Stomach smooth muscle (tissue), 2 donors: ENCODE results near the gene KIF26B.

ENCODE experiments used
- H3K27ac ChIP-seq: one replicate; pipeline ENCODE4 v1.7.0; 2013; ENCODE audit warnings: mild to moderate bottlenecking, low read length, inconsistent platforms
- H3K27me3 ChIP-seq, 2 donors: one replicate each; pipeline ENCODE4 v1.7.0; 2013; ENCODE audit warnings: low read length in 2 of 2; ENCODE audit not compliant: insufficient read depth in 2 of 2, control insufficient read depth in 1 of 2
- H3K36me3 ChIP-seq, 2 donors: one replicate each; pipeline ENCODE4 v1.7.0; 2013; ENCODE audit warnings: low read length in 2 of 2; ENCODE audit not compliant: control insufficient read depth in 2 of 2, insufficient read depth in 2 of 2
- H3K4me1 ChIP-seq: one replicate; pipeline ENCODE4 v1.7.0; 2013; ENCODE audit warnings: low read length; ENCODE audit not compliant: control insufficient read depth, insufficient read depth
- H3K4me3 ChIP-seq, 2 donors: one replicate each; pipeline ENCODE4 v1.7.0; 2013; ENCODE audit warnings: low read length in 2 of 2
- H3K9ac ChIP-seq, 2 donors: one replicate each; pipeline ENCODE4 v1.7.0; 2013; ENCODE audit warnings: low read length in 2 of 2, mild to moderate bottlenecking in 1 of 2
- H3K9me3 ChIP-seq, 2 donors: one replicate each; pipeline ENCODE4 v1.7.0; 2013; ENCODE audit warnings: low read length in 2 of 2; ENCODE audit not compliant: control insufficient read depth in 2 of 2
- donor health status: healthy.
- donor health status: Pancreatic carcinoma.

KIF26B gene

GRCh38 chr1:245370905-245371581 is 216.3 kb downstream of the KIF26B start:
- Histone ChIP-seq H3K9me3 (no peaks in the 10 kb centered on the region), H3K4me3 (no peak overlapping the region), H3K36me3 (no peaks in the 10 kb centered on the region), H3K9ac (no peak overlapping the region), H3K4me1 (no peaks in the 10 kb centered on the region), H3K27me3 (no peaks in the 10 kb centered on the region), H3K27ac (no peak overlapping the region)

DNA sequence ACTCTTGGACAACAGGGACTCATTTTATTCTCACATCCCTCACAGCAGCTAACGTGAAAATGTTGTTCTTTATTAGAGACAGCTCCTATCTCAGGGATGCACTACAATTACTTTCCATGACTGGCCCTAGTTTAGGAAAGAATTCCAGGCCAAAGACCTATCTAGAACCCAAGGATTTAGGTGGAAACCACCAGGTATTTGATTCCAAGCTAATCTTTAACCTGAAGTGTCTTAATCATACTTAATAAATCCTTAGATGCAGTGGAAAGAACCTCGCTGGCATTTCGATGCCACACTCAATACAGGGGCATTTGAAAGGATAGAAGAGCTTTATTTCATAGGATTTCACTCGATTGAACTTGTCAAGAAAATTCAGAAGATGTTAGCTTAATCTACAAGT is 218.3 kb downstream of the KIF26B start:
- Histone ChIP-seq H3K27me3 (no peaks in the 10 kb centered on the region), H3K4me3 (no peak overlapping the region), H3K4me1 (no peaks in the 10 kb centered on the region), H3K27ac (no peak overlapping the region), H3K9ac (no peak overlapping the region), H3K9me3 (no peaks in the 10 kb centered on the region), H3K36me3 (no peaks in the 10 kb centered on the region)

DNA sequence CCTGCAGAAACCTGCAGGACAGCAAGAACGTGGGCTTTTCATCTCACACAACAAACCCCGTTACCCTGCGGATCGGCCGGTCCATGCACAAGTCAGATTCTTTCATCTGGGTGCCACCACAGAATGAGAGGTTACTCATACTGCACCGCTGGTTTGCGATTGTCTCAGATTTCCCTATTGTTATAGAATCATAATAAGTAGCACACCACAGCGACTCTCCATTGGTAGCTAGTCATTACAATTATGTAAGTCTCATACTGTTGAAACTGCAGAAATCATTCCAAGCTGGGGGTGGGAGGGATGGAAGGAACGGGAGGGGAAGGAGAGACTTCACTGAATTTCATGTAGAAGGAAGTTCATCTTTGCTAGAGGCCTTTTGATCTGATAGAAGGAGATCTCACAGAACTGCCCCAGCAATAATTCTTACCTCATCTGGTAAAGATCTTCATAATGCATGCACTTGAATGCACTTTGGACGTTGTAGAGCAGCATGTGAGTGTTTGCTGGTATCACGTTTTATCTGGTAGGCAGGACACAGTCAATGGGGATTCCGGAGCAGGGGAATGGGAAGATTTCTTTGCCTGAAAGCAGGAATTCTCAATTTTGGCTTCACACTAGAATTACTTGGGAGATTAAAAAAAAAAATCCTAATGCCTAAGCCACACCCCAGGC is 221.1 kb downstream of the KIF26B start:
- Histone ChIP-seq H3K9me3 (no peaks in the 10 kb centered on the region), H3K9ac (no peak overlapping the region), H3K27me3 (peaks cover 0 to 3% of the 10 kb centered on the region in 2 donors), H3K4me3 (no peak overlapping the region), H3K27ac (no peak overlapping the region), H3K36me3 (no peaks in the 10 kb centered on the region), H3K4me1 (no peaks in the 10 kb centered on the region)

GRCh38 chr1:245377854-245378253 is 223.1 kb downstream of the KIF26B start:
- no peaks in the 10 kb centered on the region for H3K36me3 ChIP-seq
- H3K9me3 ChIP-seq, result no peaks in the 10 kb centered on the region
- no peak overlapping the region for H3K4me3 ChIP-seq
- H3K4me1 ChIP-seq, result no peaks in the 10 kb centered on the region
- peaks cover 0 to 3% of the 10 kb centered on the region in 2 donors for H3K27me3 ChIP-seq
- H3K27ac ChIP-seq, result no peak overlapping the region
- no peak overlapping the region for H3K9ac ChIP-seq

GRCh38 chr1:245378311-245378722 is 223.5 kb downstream of the KIF26B start:
- Histone ChIP-seq H3K27ac (no peak overlapping the region), H3K9me3 (no peaks in the 10 kb centered on the region), H3K9ac (no peak overlapping the region), H3K27me3 (peaks cover 0 to 3% of the 10 kb centered on the region in 2 donors), H3K4me3 (no peak overlapping the region), H3K4me1 (peaks cover 3% of the 10 kb centered on the region), H3K36me3 (no peaks in the 10 kb centered on the region)

GRCh38 chr1:245378745-245379144 is 224.0 kb downstream of the KIF26B start:
- Histone ChIP-seq H3K27ac (no peak overlapping the region), H3K4me1 (peaks cover 3% of the 10 kb centered on the region), H3K9ac (no peak overlapping the region), H3K9me3 (no peaks in the 10 kb centered on the region), H3K36me3 (no peaks in the 10 kb centered on the region), H3K27me3 (peaks cover 0 to 3% of the 10 kb centered on the region in 2 donors), H3K4me3 (no peak overlapping the region)

DNA sequence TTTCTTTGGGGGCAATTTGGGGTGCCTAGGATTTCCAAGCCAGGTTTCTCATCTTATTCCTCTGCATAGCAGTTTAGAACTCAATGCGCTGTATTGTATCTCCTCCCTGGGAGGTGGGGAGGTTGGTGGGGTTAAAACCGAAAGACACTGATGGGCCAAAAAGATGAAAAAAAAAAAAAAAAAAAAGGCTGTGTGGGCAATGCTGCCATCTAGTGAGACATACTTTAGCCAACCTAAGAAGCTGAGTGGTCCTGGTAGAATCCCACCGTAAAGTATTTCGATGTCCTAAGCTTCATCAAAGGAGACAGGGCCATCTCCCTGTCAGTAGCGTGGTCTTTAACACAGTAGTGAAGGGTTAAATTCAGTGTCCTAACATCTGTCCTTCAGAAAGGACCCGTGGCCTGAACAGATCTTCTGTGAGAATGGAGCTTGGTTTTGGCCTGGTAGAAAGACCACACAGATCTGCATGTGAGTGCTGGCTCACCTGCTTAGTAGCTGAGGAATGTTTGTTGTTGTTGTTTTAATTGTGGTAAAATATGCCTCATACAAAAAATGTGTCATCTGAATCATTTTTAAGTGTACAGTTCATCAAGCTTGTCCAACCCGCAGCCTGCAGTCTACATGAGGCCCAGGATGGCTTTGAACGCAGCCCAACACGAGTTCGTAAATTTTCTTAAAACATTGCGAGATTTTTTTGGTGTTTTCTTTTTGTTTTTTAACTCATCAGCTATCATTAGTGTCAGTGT is 226.2 kb downstream of the KIF26B start:
- Histone ChIP-seq H3K9me3 (no peaks in the 10 kb centered on the region), H3K9ac (no peak overlapping the region), H3K27me3 (peaks cover 0 to 3% of the 10 kb centered on the region in 2 donors), H3K36me3 (no peaks in the 10 kb centered on the region), H3K27ac (no peak overlapping the region), H3K4me3 (no peak overlapping the region), H3K4me1 (peaks cover 3% of the 10 kb centered on the region)

DNA sequence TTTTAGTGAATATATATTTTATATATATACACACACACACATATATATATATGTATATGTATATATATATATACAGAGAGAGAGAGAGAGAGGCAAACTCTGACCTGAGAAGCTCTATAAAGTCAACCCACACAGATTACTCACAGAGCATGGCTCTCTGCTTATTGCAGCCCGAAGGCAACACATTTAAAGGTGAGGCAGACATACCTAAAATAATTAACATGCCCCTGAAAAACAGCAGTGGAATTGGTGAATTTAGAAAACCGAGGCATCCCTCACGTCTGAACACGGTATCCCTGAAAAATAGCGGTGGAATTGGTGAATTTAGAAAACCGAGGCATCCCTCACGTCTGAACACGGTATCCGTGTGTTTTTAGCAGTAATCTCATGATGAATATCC is 228.2 kb downstream of the KIF26B start:
- Histone ChIP-seq H3K9me3 (no peaks in the 10 kb centered on the region), H3K27me3 (peaks cover 0 to 3% of the 10 kb centered on the region in 2 donors), H3K4me3 (peak overlapping the region; percentile 24 to 29), H3K27ac (no peak overlapping the region), H3K36me3 (no peaks in the 10 kb centered on the region), H3K9ac (no peak overlapping the region), H3K4me1 (peaks cover 3% of the 10 kb centered on the region)

- H3K27ac ChIP-seq, result no peak overlapping the region
- peak overlapping the region; percentile 24 to 29 for H3K4me3 ChIP-seq
- no peak overlapping the region for H3K9ac ChIP-seq
- H3K9me3 ChIP-seq, result no peaks in the 10 kb centered on the region
- H3K36me3 ChIP-seq, result no peaks in the 10 kb centered on the region
- H3K4me1 ChIP-seq, result peaks cover 3% of the 10 kb centered on the region
- peaks cover 0 to 3% of the 10 kb centered on the region in 2 donors for H3K27me3 ChIP-seq
Measured at GRCh38 chr1:245383396-245384330, 228.9 kb downstream of the KIF26B start.

DNA sequence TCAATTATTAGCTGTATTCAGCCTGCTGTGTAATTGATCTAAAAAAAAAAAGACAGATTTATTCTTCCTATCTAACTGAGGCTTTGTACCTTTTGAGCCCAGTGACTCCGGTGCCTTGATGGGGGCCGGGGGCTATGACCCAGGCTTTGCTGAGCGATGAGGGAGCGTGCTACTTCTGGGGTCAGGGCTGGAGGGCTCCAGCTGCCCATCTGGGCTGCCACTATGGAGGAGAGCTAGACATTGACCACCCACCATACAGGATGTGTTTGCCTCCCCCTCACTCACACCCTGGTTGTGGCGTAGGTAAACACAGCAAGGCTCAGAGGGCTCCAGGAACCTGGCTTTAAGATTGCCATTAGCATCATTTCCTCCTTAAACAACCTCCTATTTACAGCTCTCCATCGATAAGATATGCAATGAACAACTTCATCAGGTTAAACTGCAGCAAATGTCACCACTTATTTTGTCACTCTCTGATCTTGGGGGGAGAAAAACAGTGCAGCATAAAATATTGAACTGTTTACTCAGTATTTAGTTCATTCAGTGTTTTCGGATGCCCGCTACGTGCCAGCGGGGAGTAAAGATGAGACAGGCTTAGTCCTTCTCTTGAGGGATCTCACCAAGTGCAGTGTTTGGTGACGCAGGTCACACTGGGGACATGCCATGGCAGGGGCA is 231.6 kb downstream of the KIF26B start:
- no peaks in the 10 kb centered on the region for H3K36me3 ChIP-seq
- H3K27me3 ChIP-seq, result no peaks in the 10 kb centered on the region
- H3K4me1 ChIP-seq, result peaks cover 3% of the 10 kb centered on the region
- no peak overlapping the region for H3K4me3 ChIP-seq
- no peak overlapping the region for H3K27ac ChIP-seq
- H3K9ac ChIP-seq, result no peak overlapping the region
- H3K9me3 ChIP-seq, result no peaks in the 10 kb centered on the region
